ENCODE results near the gene EEF1E1.
A peak's percentile ranks its signal among the peaks of the same experiment; 100 is the strongest.
"Not testable (repeated sequence)": the region's sequence is repeated elsewhere in the genome, so short reads cannot be mapped to it uniquely, and the experiment has no call there.

EEF1E1 gene

GRCh38 chr6:8064638-8065518 lies 37.5 kb downstream of the EEF1E1 start:
- DNase-seq (ENCODE audit: low read depth, low spot score), result no peak
- WGBS (ENCODE audit: insufficient coverage, insufficient read length), result no CpG with 5 or more reads among the region's 7 CpGs
- no peaks in the 10 kb centered on the region for H3K27me3 ChIP-seq (ENCODE audit: control insufficient read depth, insufficient read depth, low read length)
- H3K27ac ChIP-seq (ENCODE audit: low read length), result no peak overlapping the region
- no peak overlapping the region for H3K4me3 ChIP-seq (ENCODE audit: low read length)
- no peaks in the 10 kb centered on the region; the same call in 1 of the 2 replicates for H3K36me3 ChIP-seq (ENCODE audit: control insufficient read depth, insufficient read depth, low read length)
- H3K4me1 ChIP-seq (ENCODE audit: control insufficient read depth, insufficient read depth, low read length), result no peaks in the 10 kb centered on the region
- H3K9me3 ChIP-seq (ENCODE audit: control insufficient read depth, insufficient read depth, low read length), result no peaks in the 10 kb centered on the region

GRCh38 chr6:8063761-8064637 lies 38.3 kb downstream of the EEF1E1 start, which contains the start of gene BLOC1S5:
BLOC1S5 (minus strand) TSS chr6:8064389; CDS start chr6:8064376, 13 bp downstream.
- H3K27me3 ChIP-seq (ENCODE audit: control insufficient read depth, insufficient read depth, low read length), result no peaks in the 10 kb centered on the region
- peak within 1 kb of the TSS; percentile 71 for H3K4me3 ChIP-seq (ENCODE audit: low read length)
- DNase-seq (ENCODE audit: low read depth, low spot score), result peak; percentile 94
- no peaks in the 10 kb centered on the region; the same call in 1 of the 2 replicates for H3K36me3 ChIP-seq (ENCODE audit: control insufficient read depth, insufficient read depth, low read length)
- no peaks in the 10 kb centered on the region for H3K9me3 ChIP-seq (ENCODE audit: control insufficient read depth, insufficient read depth, low read length)
- WGBS (ENCODE audit: insufficient coverage, insufficient read length), result no CpG with 5 or more reads among the region's 64 CpGs
- no peaks in the 10 kb centered on the region for H3K4me1 ChIP-seq (ENCODE audit: control insufficient read depth, insufficient read depth, low read length)
- H3K27ac ChIP-seq (ENCODE audit: low read length), result no peak within 1 kb of the TSS

GRCh38 chr6:8061736-8062135 lies 40.6 kb downstream of the EEF1E1 start:
- Histone ChIP-seq H3K4me3 (ENCODE audit: low read length) (no peak overlapping the region), H3K27ac (ENCODE audit: low read length) (no peak overlapping the region), H3K27me3 (ENCODE audit: control insufficient read depth, insufficient read depth, low read length) (no peaks in the 10 kb centered on the region), H3K9me3 (ENCODE audit: control insufficient read depth, insufficient read depth, low read length) (no peaks in the 10 kb centered on the region), H3K36me3 (ENCODE audit: control insufficient read depth, insufficient read depth, low read length) (no peaks in the 10 kb centered on the region; the same call in 1 of the 2 replicates), H3K4me1 (ENCODE audit: control insufficient read depth, insufficient read depth, low read length) (no peaks in the 10 kb centered on the region)
- WGBS (ENCODE audit: insufficient coverage, insufficient read length), result no CpG with 5 or more reads among the region's 4 CpGs
- no peak for DNase-seq (ENCODE audit: low read depth, low spot score)

- no peaks in the 10 kb centered on the region; the same call in 1 of the 2 replicates for H3K36me3 ChIP-seq (ENCODE audit: control insufficient read depth, insufficient read depth, low read length)
- H3K27ac ChIP-seq (ENCODE audit: low read length), result no peak overlapping the region
- H3K4me1 ChIP-seq (ENCODE audit: control insufficient read depth, insufficient read depth, low read length), result no peaks in the 10 kb centered on the region
- H3K4me3 ChIP-seq (ENCODE audit: low read length), result no peak overlapping the region
- no peak for DNase-seq (ENCODE audit: low read depth, low spot score)
- H3K27me3 ChIP-seq (ENCODE audit: control insufficient read depth, insufficient read depth, low read length), result no peaks in the 10 kb centered on the region
- no peaks in the 10 kb centered on the region for H3K9me3 ChIP-seq (ENCODE audit: control insufficient read depth, insufficient read depth, low read length)
- WGBS (ENCODE audit: insufficient coverage, insufficient read length), result 100% methylated on average over 1 of the region's 3 CpGs
These were observed 42.0 kb downstream of the EEF1E1 start for GRCh38 chr6:8060346-8060745.

GRCh38 chr6:8059129-8059528 lies 43.2 kb downstream of the EEF1E1 start:
- H3K36me3 ChIP-seq (ENCODE audit: control insufficient read depth, insufficient read depth, low read length), result no peaks in the 10 kb centered on the region; the same call in 1 of the 2 replicates
- H3K4me3 ChIP-seq (ENCODE audit: low read length), result no peak overlapping the region
- no peaks in the 10 kb centered on the region for H3K9me3 ChIP-seq (ENCODE audit: control insufficient read depth, insufficient read depth, low read length)
- H3K27me3 ChIP-seq (ENCODE audit: control insufficient read depth, insufficient read depth, low read length), result no peaks in the 10 kb centered on the region
- no peak overlapping the region for H3K27ac ChIP-seq (ENCODE audit: low read length)
- DNase-seq (ENCODE audit: low read depth, low spot score), result no peak
- H3K4me1 ChIP-seq (ENCODE audit: control insufficient read depth, insufficient read depth, low read length), result no peaks in the 10 kb centered on the region

GRCh38 chr6:8057793-8058192 lies 44.6 kb downstream of the EEF1E1 start:
- Histone ChIP-seq H3K4me1 (ENCODE audit: control insufficient read depth, insufficient read depth, low read length) (no peaks in the 10 kb centered on the region), H3K27me3 (ENCODE audit: control insufficient read depth, insufficient read depth, low read length) (no peaks in the 10 kb centered on the region), H3K36me3 (ENCODE audit: control insufficient read depth, insufficient read depth, low read length) (no peaks in the 10 kb centered on the region; the same call in 1 of the 2 replicates), H3K27ac (ENCODE audit: low read length) (no peak overlapping the region), H3K9me3 (ENCODE audit: control insufficient read depth, insufficient read depth, low read length) (no peaks in the 10 kb centered on the region), H3K4me3 (ENCODE audit: low read length) (no peak overlapping the region)
- WGBS (ENCODE audit: insufficient coverage, insufficient read length), result no CpG with 5 or more reads among the region's 3 CpGs
- DNase-seq (ENCODE audit: low read depth, low spot score), result no peak

GRCh38 chr6:8057263-8057662 lies 45.1 kb downstream of the EEF1E1 start:
- Histone ChIP-seq H3K27ac (ENCODE audit: low read length) (no peak overlapping the region), H3K4me3 (ENCODE audit: low read length) (no peak overlapping the region), H3K27me3 (ENCODE audit: control insufficient read depth, insufficient read depth, low read length) (no peaks in the 10 kb centered on the region), H3K36me3 (ENCODE audit: control insufficient read depth, insufficient read depth, low read length) (no peaks in the 10 kb centered on the region; the same call in 1 of the 2 replicates), H3K9me3 (ENCODE audit: control insufficient read depth, insufficient read depth, low read length) (no peaks in the 10 kb centered on the region), H3K4me1 (ENCODE audit: control insufficient read depth, insufficient read depth, low read length) (no peaks in the 10 kb centered on the region)
- no peak for DNase-seq (ENCODE audit: low read depth, low spot score)
- WGBS (ENCODE audit: insufficient coverage, insufficient read length), result no CpG with 5 or more reads among the region's 4 CpGs

GRCh38 chr6:8054276-8054675 lies 48.1 kb downstream of the EEF1E1 start:
- 100% methylated on average over 1 of the region's 2 CpGs for WGBS (ENCODE audit: insufficient coverage, insufficient read length)
- no peaks in the 10 kb centered on the region for H3K36me3 ChIP-seq (ENCODE audit: control insufficient read depth, insufficient read depth, low read length)
- H3K4me1 ChIP-seq (ENCODE audit: control insufficient read depth, insufficient read depth, low read length), result no peaks in the 10 kb centered on the region
- no peaks in the 10 kb centered on the region for H3K27me3 ChIP-seq (ENCODE audit: control insufficient read depth, insufficient read depth, low read length)
- no peak for DNase-seq (ENCODE audit: low read depth, low spot score)
- no peaks in the 10 kb centered on the region for H3K9me3 ChIP-seq (ENCODE audit: control insufficient read depth, insufficient read depth, low read length)
- no peak overlapping the region for H3K27ac ChIP-seq (ENCODE audit: low read length)
- no peak overlapping the region for H3K4me3 ChIP-seq (ENCODE audit: low read length)

- H3K27ac ChIP-seq (ENCODE audit: low read length), result no peak overlapping the region
- no peak overlapping the region for H3K4me3 ChIP-seq (ENCODE audit: low read length)
- no CpG with 5 or more reads among the region's 3 CpGs for WGBS (ENCODE audit: insufficient coverage, insufficient read length)
- H3K4me1 ChIP-seq (ENCODE audit: control insufficient read depth, insufficient read depth, low read length), result no peaks in the 10 kb centered on the region
- H3K36me3 ChIP-seq (ENCODE audit: control insufficient read depth, insufficient read depth, low read length), result no peaks in the 10 kb centered on the region
- H3K27me3 ChIP-seq (ENCODE audit: control insufficient read depth, insufficient read depth, low read length), result no peaks in the 10 kb centered on the region
- DNase-seq (ENCODE audit: low read depth, low spot score), result no peak
- no peaks in the 10 kb centered on the region for H3K9me3 ChIP-seq (ENCODE audit: control insufficient read depth, insufficient read depth, low read length)
These were observed 54.6 kb downstream of the EEF1E1 start for GRCh38 chr6:8047541-8048292.

GRCh38 chr6:8045769-8046168 lies 56.6 kb downstream of the EEF1E1 start:
- not testable (repeated sequence) for H3K27me3 ChIP-seq (ENCODE audit: control insufficient read depth, insufficient read depth, low read length); DNase-seq (ENCODE audit: low read depth, low spot score); H3K9me3 ChIP-seq (ENCODE audit: control insufficient read depth, insufficient read depth, low read length); H3K27ac ChIP-seq (ENCODE audit: low read length); H3K36me3 ChIP-seq (ENCODE audit: control insufficient read depth, insufficient read depth, low read length); H3K4me3 ChIP-seq (ENCODE audit: low read length); H3K4me1 ChIP-seq (ENCODE audit: control insufficient read depth, insufficient read depth, low read length)
- no CpG with 5 or more reads among the region's 4 CpGs for WGBS (ENCODE audit: insufficient coverage, insufficient read length)

Data from iPS DF 6.9 (cell line).